ENCODE measurements around the gene LSM6. TPM values are rescaled to one million over a fixed set of nuclear protein-coding genes. Genes with fewer than 3 reads are reported as not detected.

Gene LSM6
- total RNA-seq, 1 donor from 2014 or later: 19.4 TPM

GRCh38 chr4:146186041-146186440, 10.5 kb downstream of the LSM6 start:
- no peak for DNase-seq (ENCODE audit: low read depth in 2 of 2)

- no peak for DNase-seq (ENCODE audit: low read depth in 2 of 2)
Measured at GRCh38 chr4:146186596-146186995, 11.1 kb downstream of the LSM6 start.

GRCh38 chr4:146190456-146190855, 14.9 kb downstream of the LSM6 start:
- no peak for DNase-seq (ENCODE audit: low read depth in 2 of 2)

GRCh38 chr4:146191766-146192458, 16.4 kb downstream of the LSM6 start:
- no peak for DNase-seq (ENCODE audit: low read depth in 2 of 2)

- DNase-seq (ENCODE audit: low read depth in 2 of 2): no peak
Measured at GRCh38 chr4:146193628-146194027, 18.1 kb downstream of the LSM6 start.

GRCh38 chr4:146194212-146194611, 18.7 kb downstream of the LSM6 start:
- DNase-seq (ENCODE audit: low read depth in 2 of 2): no peak

- no peak for DNase-seq (ENCODE audit: low read depth in 2 of 2)
Measured at GRCh38 chr4:146202665-146203064, 27.1 kb downstream of the LSM6 start.

- DNase-seq (ENCODE audit: low read depth in 2 of 2): no peak
Measured at GRCh38 chr4:146207410-146207809, 31.9 kb downstream of the LSM6 start.

GRCh38 chr4:146210890-146211289, 35.4 kb downstream of the LSM6 start:
- no peak for DNase-seq (ENCODE audit: low read depth in 2 of 2)

- no peak for DNase-seq (ENCODE audit: low read depth in 2 of 2)
Measured at GRCh38 chr4:146211440-146211839, 35.9 kb downstream of the LSM6 start.

GRCh38 chr4:146212781-146213180, 37.3 kb downstream of the LSM6 start:
- DNase-seq (ENCODE audit: low read depth in 2 of 2): no peak

- no peak for DNase-seq (ENCODE audit: low read depth in 2 of 2)
Measured at GRCh38 chr4:146214238-146214637, 38.7 kb downstream of the LSM6 start, which contains the start of gene REELD1. REELD1 (plus strand) TSS chr4:146214538; CDS start chr4:146216953, 2,415 bp downstream.

GRCh38 chr4:146222313-146222712, 46.8 kb downstream of the LSM6 start:
- no peak for DNase-seq (ENCODE audit: low read depth in 2 of 2)

GRCh38 chr4:146224326-146224966, 48.9 kb downstream of the LSM6 start:
- no peak for DNase-seq (ENCODE audit: low read depth in 2 of 2)

- no peak for DNase-seq (ENCODE audit: low read depth in 2 of 2)
Measured at GRCh38 chr4:146229406-146229805, 53.9 kb downstream of the LSM6 start.

- no peak for DNase-seq (ENCODE audit: low read depth in 2 of 2)
Measured at GRCh38 chr4:146232131-146232722, 56.7 kb downstream of the LSM6 start.

- DNase-seq (ENCODE audit: low read depth in 2 of 2): no peak
Measured at GRCh38 chr4:146235654-146236177, 60.2 kb downstream of the LSM6 start.

GRCh38 chr4:146236216-146236615, 60.7 kb downstream of the LSM6 start:
- DNase-seq (ENCODE audit: low read depth in 2 of 2): no peak

GRCh38 chr4:146237092-146237491, 61.6 kb downstream of the LSM6 start:
- DNase-seq (ENCODE audit: low read depth in 2 of 2): no peak

- DNase-seq (ENCODE audit: low read depth in 2 of 2): no peak
Measured at GRCh38 chr4:146238107-146238506, 62.6 kb downstream of the LSM6 start.

All from lung microvascular endothelial cell (primary cell).